H9 (cell line): ENCODE results near the gene THRB. TPM values are rescaled to one million over a fixed set of nuclear protein-coding genes. Genes with fewer than 3 reads are reported as not detected.

Source experiments
- DNase-seq: peaks from one replicate; pipeline ENCODE4 v3.0.0-alpha.2; 2017
- H2AFZ ChIP-seq: one replicate; pipeline ENCODE4 v1.6.1; 2013; ENCODE audit warnings: mild to moderate bottlenecking, low read length, control low read depth, moderate library complexity
- H2AK5ac ChIP-seq: 2 replicates; pipeline ENCODE4 v1.6.1; 2013; ENCODE audit warnings: low read length, control low read depth, mixed read lengths; ENCODE audit not compliant: insufficient read length
- H2BK120ac ChIP-seq: one replicate; pipeline ENCODE4 v1.6.1; 2013; ENCODE audit warnings: low read depth, mild to moderate bottlenecking, low read length, control low read depth, inconsistent platforms; ENCODE audit not compliant: poor library complexity, severe bottlenecking
- H2BK12ac ChIP-seq: 2 replicates; pipeline ENCODE4 v1.6.1; 2013; ENCODE audit warnings: low read length, control low read depth, mixed read lengths, low read depth; ENCODE audit not compliant: insufficient read length
- H2BK15ac ChIP-seq: 2 replicates; pipeline ENCODE4 v1.6.1; 2013; ENCODE audit warnings: low read depth, low read length, control low read depth
- H2BK20ac ChIP-seq: one replicate; pipeline ENCODE4 v1.6.1; 2013; ENCODE audit warnings: low read depth, mild to moderate bottlenecking, low read length, control low read depth, inconsistent platforms; ENCODE audit not compliant: poor library complexity, severe bottlenecking
- H2BK5ac ChIP-seq: 2 replicates; pipeline ENCODE4 v1.6.1; 2013; ENCODE audit warnings: low read length, control low read depth, mixed read lengths; ENCODE audit not compliant: insufficient read length
- H3K14ac ChIP-seq: 2 replicates; pipeline ENCODE4 v1.6.1; 2013; ENCODE audit warnings: low read length, control low read depth; ENCODE audit not compliant: insufficient read depth
- H3K18ac ChIP-seq: 2 replicates; pipeline ENCODE4 v1.6.1; 2013; ENCODE audit warnings: low read depth, mild to moderate bottlenecking, mixed read lengths, low read length, control low read depth; ENCODE audit not compliant: insufficient read length
- H3K23ac ChIP-seq: 2 replicates; pipeline ENCODE4 v1.6.1; 2013; ENCODE audit warnings: low read length, control low read depth, mixed read lengths, low read depth; ENCODE audit not compliant: insufficient read length
- H3K23me2 ChIP-seq: 2 replicates; pipeline ENCODE4 v1.6.1; 2013; ENCODE audit warnings: low read depth, mild to moderate bottlenecking, mixed read lengths, low read length, control low read depth; ENCODE audit not compliant: insufficient read length, poor library complexity, severe bottlenecking
- H3K27ac ChIP-seq: 2 replicates; pipeline ENCODE4 v1.5.1; 2013; ENCODE audit warnings: low read length, control low read depth, mixed read lengths, low read depth; ENCODE audit not compliant: insufficient read length
- H3K27me3 ChIP-seq: 2 replicates; pipeline ENCODE4 v1.6.1; 2013; ENCODE audit warnings: low read length, control low read depth, inconsistent platforms; ENCODE audit not compliant: insufficient read depth
- H3K4ac ChIP-seq: 2 replicates; pipeline ENCODE4 v1.6.1; 2013; ENCODE audit warnings: low read depth, mild to moderate bottlenecking, control low read depth, inconsistent platforms, low read length, moderate library complexity
- H3K4me1 ChIP-seq: 2 replicates; pipeline ENCODE4 v1.6.1; 2013; ENCODE audit warnings: low read length, control low read depth, inconsistent platforms; ENCODE audit not compliant: insufficient read depth
- H3K4me2 ChIP-seq: 2 replicates; pipeline ENCODE4 v1.6.1; 2013; ENCODE audit warnings: low read length, control low read depth, mixed read lengths; ENCODE audit not compliant: insufficient read length, insufficient read depth
- H3K56ac ChIP-seq: 2 replicates; pipeline ENCODE4 v1.6.1; 2013; ENCODE audit warnings: low read depth, mild to moderate bottlenecking, mixed read lengths, low read length, control low read depth; ENCODE audit not compliant: insufficient read length
- H3K79me1 ChIP-seq: 2 replicates; pipeline ENCODE4 v1.6.1; 2013; ENCODE audit warnings: low read depth, mild to moderate bottlenecking, moderate library complexity, low read length, control low read depth, inconsistent platforms; ENCODE audit not compliant: insufficient read depth, poor library complexity, severe bottlenecking
- H3K79me2 ChIP-seq: 2 replicates; pipeline ENCODE4 v1.6.1; 2013; ENCODE audit warnings: low read length, control low read depth, inconsistent platforms; ENCODE audit not compliant: insufficient read depth
- H3K9ac ChIP-seq: 2 replicates; pipeline ENCODE4 v1.6.1; 2013; ENCODE audit warnings: low read length, control low read depth, mixed read lengths; ENCODE audit not compliant: insufficient read length; ENCODE audit errors: extremely low read depth
- H3K9me3 ChIP-seq: one replicate; pipeline ENCODE4 v1.6.1; 2013; ENCODE audit warnings: low read depth, low read length, inconsistent platforms; ENCODE audit not compliant: control insufficient read depth
- H3T11ph ChIP-seq: one replicate; pipeline ENCODE4 v1.6.1; 2013; ENCODE audit warnings: mild to moderate bottlenecking, low read length, control low read depth, inconsistent platforms
- H4K20me1 ChIP-seq: one replicate; pipeline ENCODE4 v1.6.1; 2013; ENCODE audit not compliant: control insufficient read depth, insufficient read length, insufficient read depth
- H4K5ac ChIP-seq: 2 replicates; pipeline ENCODE4 v1.6.1; 2013; ENCODE audit warnings: low read depth, mild to moderate bottlenecking, mixed read lengths, low read length, control low read depth; ENCODE audit not compliant: insufficient read length
- H4K8ac ChIP-seq: replicated peaks from 2 replicates; pipeline ENCODE4 v1.6.1; 2013; ENCODE audit warnings: low read length, control low read depth, mixed read lengths, low read depth; ENCODE audit not compliant: insufficient read length
- H4K91ac ChIP-seq: 2 replicates; pipeline ENCODE4 v1.6.1; 2013; ENCODE audit warnings: low read depth, mild to moderate bottlenecking, moderate library complexity, mixed read lengths, low read length, control low read depth; ENCODE audit not compliant: insufficient read length
- H3K27ac Mint-ChIP-seq, 3 experiments: 2 replicates in 2 of 3; 3 replicates in 1 of 3; pipeline ENCODE4 v1.8.0; 2020 to 2021; ENCODE audit warnings: mixed read lengths in 3 of 3, mild to moderate bottlenecking in 1 of 3, moderate library complexity in 1 of 3
- H3K27me3 Mint-ChIP-seq: 2 replicates; pipeline ENCODE4 v1.8.0; 2021; ENCODE audit warnings: low read depth, mild to moderate bottlenecking, moderate library complexity, mixed read lengths
- H3K36me3 Mint-ChIP-seq, 3 experiments: 2 replicates in 2 of 3; 3 replicates in 1 of 3; pipeline ENCODE4 v1.8.0; 2020 to 2021; ENCODE audit warnings: low read depth in 3 of 3, mixed read lengths in 3 of 3; ENCODE audit not compliant: insufficient read depth in 1 of 3
- H3K4me1 Mint-ChIP-seq, 2 experiments: 2 replicates each; pipeline ENCODE4 v1.8.0; 2020; ENCODE audit warnings: mixed read lengths in 2 of 2
- H3K4me3 Mint-ChIP-seq, 2 experiments: 2 replicates in 1 of 2; 3 replicates in 1 of 2; pipeline ENCODE4 v1.8.0; 2020 to 2021; ENCODE audit warnings: mild to moderate bottlenecking in 2 of 2, mixed read lengths in 2 of 2, moderate library complexity in 1 of 2
- H3K9me3 Mint-ChIP-seq, 2 experiments: 2 replicates in 1 of 2; 3 replicates in 1 of 2; pipeline ENCODE4 v1.8.0; 2020; ENCODE audit warnings: mild to moderate bottlenecking in 2 of 2, mixed read lengths in 2 of 2, moderate library complexity in 1 of 2
- CTCF ChIP-seq: fragments of 200-600 bp; sonication (generic); conservative IDR thresholded peaks from 3 replicates; pipeline ENCODE4 v1.8.0; 2021; ENCODE audit warnings: antibody characterized with exemption, mild to moderate bottlenecking
- WGBS: extraction: QIAGEN DNeasy Blood & Tissue Kit; methylation state at CpG from one replicate; pipeline ENCODE4 v1.1.7; 2013; ENCODE audit warnings: missing lambda C conversion rate, low lambda C conversion rate, mixed read lengths; ENCODE audit not compliant: insufficient read length; ENCODE audit errors: extremely low coverage; 5-methylcytosine and 5-hydroxymethylcytosine counted together
- total RNA-seq: library from RNA; stranded (reverse); gene quantifications from 2 replicates; pipeline ENCODE4 v1.2.1, GENCODE V29; 2021

The THRB gene
- total RNA-seq, 1 experiment from 2014 or later: 8.6 TPM

GRCh38 chr3:24139463-24140412 is 354.9 kb downstream of the THRB start:
- H2BK12ac ChIP-seq: no peak overlapping the region
- no peak overlapping the region for H2AK5ac ChIP-seq
- H4K91ac ChIP-seq: no peak overlapping the region
- no peak for DNase-seq
- H2BK20ac ChIP-seq: no peak overlapping the region
- no peak overlapping the region for H3K18ac ChIP-seq
- no peaks in the 10 kb centered on the region for H3K4me1 ChIP-seq
- H3K79me1 ChIP-seq: no peaks in the 10 kb centered on the region
- no peaks in the 10 kb centered on the region for H3K79me2 ChIP-seq
- no peaks in the 10 kb centered on the region for H3K9me3 ChIP-seq
- no peak overlapping the region for H3K56ac ChIP-seq
- H4K5ac ChIP-seq: no peak overlapping the region
- no peak overlapping the region for H3K27ac Mint-ChIP-seq
- no peak overlapping the region for H2BK5ac ChIP-seq
- no peaks in the 10 kb centered on the region for H3K27me3 ChIP-seq
- H3K9ac ChIP-seq: no peak overlapping the region
- H3K27ac ChIP-seq: no peak overlapping the region
- no peaks in the 10 kb centered on the region; a peak in 1 of 4 replicates for H3K4me1 Mint-ChIP-seq
- H3K23me2 ChIP-seq: no peaks in the 10 kb centered on the region
- no peak overlapping the region for H3K14ac ChIP-seq
- H4K8ac ChIP-seq: no peak overlapping the region
- H2BK120ac ChIP-seq: no peak overlapping the region
- H3K23ac ChIP-seq: no peak overlapping the region
- TF ChIP-seq CTCF: no peak
- no peak overlapping the region for H3K4me2 ChIP-seq
- H3T11ph ChIP-seq: no peak overlapping the region
- no peak overlapping the region for H3K4me3 Mint-ChIP-seq
- no peaks in the 10 kb centered on the region for H3K9me3 Mint-ChIP-seq
- no peak overlapping the region for H2AFZ ChIP-seq
- peaks cover 0 to 2% (median 0%) of the 10 kb centered on the region in 3 experiments; a peak in 2 of 7 replicates for H3K36me3 Mint-ChIP-seq
- H2BK15ac ChIP-seq: no peak overlapping the region
- no CpG with 5 or more reads among the region's 4 CpGs for WGBS
- no peaks in the 10 kb centered on the region for H4K20me1 ChIP-seq
- no peaks in the 10 kb centered on the region for H3K27me3 Mint-ChIP-seq
- H3K4ac ChIP-seq: no peak overlapping the region
